Stimulated activated CD8-positive, alpha-beta memory T cell treated with anti-CD3 and anti-CD28 coated beads, Interleukin-15, amount 100 ng/mL, for 24 hours (primary cell): ENCODE measurements around the gene TGM1.

Experiments
- DNase-seq: peaks from one replicate; pipeline ENCODE4 v3.0.0-alpha.2; 2020; ENCODE audit warnings: low read depth

Gene TGM1

DNA sequence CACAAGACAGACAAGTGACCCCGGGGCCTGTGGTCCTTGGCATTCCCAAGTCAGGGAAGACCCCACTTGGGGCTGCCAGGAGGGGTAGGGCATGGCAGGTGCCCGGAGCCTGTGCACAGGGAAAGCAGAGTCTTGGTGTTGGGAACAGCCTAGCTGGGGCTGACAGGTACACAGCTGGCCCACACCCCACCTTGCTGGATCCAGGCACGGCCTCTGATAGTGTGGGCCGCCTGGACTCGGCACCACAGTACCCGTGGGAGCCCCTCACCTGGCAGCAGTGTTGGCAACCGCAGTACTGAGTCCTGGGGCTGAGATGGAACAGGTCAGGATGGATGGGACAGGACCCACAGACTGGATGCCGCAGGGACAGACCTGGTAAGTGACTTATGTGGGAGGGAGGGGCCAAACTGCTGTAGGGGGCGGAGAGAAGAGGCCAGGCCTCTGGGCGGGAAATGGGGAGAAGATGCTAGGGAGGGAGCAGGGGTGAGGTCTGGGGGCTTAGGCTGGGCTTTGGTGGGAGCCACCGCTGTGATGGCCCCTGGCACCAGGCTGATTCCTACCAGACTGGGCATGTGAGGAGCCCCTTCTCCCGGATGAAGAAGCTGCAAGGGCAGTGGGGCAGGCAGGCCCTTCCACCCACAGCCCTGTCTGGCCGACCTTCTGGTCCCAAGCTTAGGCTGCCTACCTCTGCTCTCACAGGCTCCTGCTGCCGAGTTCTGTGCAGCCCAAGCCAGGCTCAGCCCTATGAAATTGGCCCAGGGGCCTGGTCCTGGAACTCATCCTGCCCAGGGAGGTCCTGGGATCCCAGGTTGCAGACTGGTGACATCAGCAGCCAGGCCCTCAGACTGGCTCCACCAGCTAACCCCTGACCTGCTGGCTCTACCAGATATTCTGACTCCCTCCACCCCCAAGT, at the start of gene TGM1:
Gene TGM1, minus strand, starts transcription at position 357 of the 913 bp plus-strand sequence. CDS start 825 bp downstream, outside the sequence.
- no peak for DNase-seq

DNA sequence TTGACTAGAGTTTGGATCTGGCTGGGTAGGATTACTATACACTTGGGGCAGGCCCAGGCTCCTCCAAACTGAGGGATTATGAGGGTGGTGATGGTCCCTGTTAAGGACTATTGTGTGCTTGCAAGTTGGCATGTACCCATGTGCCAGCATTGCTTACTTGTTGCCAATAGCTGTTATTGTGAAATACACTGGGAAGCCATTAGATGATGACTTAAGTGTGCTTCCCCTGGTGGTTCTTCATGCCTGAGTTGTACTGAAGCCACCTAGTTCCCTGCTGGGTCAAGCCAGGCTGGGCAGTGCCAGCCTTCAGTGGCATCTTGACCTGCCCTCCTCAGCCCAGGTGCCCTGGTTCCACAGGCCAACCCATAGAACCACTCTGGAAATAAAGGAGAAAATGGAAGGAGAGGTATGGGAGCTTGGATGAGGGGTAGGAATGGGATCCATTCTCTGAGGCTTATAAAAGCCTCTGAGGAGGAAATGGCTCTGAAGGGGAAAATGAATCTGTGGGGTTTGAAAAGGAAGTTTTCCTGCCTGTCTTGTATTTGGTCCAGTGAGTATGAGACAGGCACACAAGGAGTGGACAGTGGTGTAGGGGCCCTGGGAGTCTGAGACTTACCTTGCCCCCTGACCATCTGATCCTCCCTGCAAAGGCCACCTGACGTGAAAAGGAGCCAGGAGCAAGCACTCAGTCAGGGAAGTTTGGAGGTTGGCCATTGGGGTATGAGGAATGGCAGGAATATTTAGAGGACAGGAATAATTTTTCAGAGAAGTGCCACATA, 49.0 kb upstream of the TGM1 start:
- DNase-seq, result no peak

DNA sequence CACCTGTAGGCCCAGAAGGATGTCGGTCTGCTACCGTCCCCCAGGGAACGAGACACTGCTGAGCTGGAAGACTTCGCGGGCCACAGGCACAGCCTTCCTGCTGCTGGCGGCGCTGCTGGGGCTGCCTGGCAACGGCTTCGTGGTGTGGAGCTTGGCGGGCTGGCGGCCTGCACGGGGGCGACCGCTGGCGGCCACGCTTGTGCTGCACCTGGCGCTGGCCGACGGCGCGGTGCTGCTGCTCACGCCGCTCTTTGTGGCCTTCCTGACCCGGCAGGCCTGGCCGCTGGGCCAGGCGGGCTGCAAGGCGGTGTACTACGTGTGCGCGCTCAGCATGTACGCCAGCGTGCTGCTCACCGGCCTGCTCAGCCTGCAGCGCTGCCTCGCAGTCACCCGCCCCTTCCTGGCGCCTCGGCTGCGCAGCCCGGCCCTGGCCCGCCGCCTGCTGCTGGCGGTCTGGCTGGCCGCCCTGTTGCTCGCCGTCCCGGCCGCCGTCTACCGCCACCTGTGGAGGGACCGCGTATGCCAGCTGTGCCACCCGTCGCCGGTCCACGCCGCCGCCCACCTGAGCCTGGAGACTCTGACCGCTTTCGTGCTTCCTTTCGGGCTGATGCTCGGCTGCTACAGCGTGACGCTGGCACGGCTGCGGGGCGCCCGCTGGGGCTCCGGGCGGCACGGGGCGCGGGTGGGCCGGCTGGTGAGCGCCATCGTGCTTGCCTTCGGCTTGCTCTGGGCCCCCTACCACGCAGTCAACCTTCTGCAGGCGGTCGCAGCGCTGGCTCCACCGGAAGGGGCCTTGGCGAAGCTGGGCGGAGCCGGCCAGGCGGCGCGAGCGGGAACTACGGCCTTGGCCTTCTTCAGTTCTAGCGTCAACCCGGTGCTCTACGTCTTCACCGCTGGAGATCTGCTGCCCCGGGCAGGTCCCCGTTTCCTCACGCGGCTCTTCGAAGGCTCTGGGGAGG, 47.9 kb upstream of the TGM1 start, which contains the start of gene LTB4R:
Gene LTB4R, plus strand, starts transcription at position 857 of the 959 bp plus-strand sequence. CDS start 4,150 bp downstream, outside the sequence.
- DNase-seq, result no peak

DNA sequence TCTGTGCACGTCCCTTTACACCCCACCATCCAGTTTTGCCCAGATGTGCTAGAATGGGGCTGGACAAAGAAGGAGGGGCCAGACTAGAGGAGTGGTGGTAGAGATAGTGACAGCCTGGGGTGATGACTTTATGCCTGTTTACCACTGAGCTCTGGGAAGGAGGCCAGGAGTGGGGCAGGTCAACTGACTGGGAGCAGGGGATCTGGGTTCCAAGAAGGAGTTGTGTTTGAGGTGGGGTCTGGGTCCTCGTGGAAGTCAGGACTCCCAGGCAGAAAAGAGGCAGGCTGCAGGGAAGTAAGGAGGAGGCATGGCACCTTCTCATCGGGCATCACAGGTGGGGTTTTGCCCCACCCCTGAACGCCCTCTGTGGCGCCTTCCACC, 47.3 kb upstream of the TGM1 start:
- no peak for DNase-seq

DNA sequence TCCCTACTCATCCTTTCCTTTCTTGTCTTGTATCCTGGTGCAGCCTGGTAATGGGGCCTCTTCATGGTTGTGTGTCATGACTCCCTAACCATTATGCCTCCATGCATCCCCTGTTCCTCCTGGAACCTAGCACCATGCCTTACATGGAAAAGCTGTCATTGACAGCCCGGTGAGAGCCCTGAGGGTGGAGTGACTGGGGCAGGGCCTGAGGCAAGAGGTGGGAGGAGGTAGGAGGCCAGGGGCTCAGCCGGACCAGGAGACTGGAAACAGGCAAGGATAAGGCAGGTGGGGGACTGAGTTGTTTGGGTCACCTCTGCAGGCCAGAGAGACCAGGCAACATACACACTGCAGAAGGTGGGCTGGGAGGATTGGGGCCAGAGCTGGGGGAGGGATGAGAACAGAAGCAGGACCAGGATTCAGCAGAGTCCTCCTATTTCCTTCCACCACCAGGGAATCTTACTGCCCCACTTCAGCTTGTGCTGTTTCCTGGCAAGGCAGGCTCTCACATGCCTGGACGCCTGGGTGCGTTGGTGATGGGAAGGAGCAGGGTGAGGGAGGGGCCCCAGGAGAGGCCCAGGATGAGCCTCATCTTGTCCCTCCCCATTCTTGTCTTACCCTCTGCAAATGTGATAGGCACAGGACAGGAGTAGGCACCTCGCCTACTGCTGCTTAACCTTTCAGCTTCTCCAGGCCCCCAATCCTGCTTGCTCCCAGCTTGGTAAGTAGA, 46.7 kb upstream of the TGM1 start, which contains the start of gene LTB4R2:
Gene LTB4R2, plus strand, starts transcription at position 603 of the 727 bp plus-strand sequence. CDS start 525 bp downstream, outside the sequence.
- no peak for DNase-seq

DNA sequence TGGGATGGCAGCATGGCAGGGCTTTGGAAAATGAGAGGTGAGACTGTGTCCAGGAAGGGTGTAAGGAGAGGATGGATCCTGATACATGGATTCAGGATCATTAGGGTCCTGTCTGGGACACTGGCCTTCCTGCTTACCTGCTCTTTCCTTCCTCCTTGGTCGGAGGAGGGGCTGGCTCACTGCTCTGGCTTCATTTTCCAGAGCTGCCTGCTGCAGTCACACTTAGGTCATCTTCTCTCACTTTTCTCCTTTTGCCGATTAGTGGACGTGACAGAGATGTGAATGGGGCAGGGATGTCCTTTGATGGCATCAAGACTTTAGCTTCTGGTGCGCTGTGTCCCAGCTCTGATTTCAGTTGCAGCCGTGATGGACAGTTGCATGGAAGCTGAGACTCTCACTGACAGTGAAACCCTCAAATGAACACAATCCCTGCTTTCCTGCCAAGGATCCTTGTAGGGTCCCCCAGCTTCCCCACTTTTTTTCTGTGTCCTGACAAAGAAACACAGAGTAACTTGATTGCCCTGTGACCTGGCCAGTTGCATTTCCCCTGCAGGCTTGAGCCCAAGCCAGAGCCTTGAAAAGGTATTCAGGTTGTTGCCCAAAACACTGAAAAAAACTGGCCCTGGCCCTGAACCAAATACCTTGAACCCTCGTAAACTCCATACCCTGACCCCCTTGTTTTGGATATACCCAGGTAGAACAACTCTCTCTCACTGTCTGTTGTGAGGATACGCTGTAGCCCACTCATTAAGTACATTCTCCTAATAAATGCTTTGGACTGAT, 45.6 kb upstream of the TGM1 start:
- DNase-seq, result no peak

DNA sequence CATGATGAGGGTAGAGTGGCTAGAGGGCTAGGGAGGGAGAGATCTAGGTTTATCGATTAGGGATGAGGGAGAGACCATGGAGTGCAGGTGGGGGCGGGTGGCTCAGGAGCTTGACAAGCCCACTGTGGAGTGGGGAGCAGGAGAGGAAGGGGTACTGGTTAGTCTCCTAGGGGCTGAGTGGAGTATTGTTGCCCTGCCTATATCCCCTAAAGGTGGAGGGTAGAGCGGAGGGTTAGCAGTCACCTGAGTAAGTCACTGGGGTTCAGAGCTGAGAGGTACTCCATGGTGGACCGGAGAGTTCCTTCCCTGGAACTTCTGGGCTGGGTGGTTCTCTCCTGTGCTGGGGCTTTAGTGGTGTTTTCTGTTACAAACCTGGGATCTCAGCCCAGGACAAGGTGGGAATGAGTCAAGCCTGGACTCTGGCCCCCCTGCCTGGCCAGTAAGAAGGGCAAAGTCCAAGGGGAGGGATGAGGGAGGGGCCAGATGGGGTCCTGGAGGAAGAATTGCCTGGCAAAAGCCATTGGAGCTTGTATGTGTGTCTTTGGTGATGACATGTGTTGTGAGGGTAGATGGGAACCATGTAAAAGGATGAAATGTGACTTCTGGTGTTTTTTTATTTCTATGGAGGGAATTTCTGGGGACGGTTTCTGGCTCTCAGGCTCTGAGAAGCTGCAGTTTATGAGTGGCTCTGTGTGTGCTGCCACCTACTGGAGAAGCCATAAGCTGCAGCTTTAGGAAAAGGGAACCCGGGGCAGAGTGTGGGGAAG, 44.8 kb upstream of the TGM1 start, which contains the start of gene CIDEB:
Gene CIDEB, minus strand, starts transcription at position 403 of the 767 bp plus-strand sequence. Its CDS starts 119 bp downstream, at position 284.
- no peak for DNase-seq

DNA sequence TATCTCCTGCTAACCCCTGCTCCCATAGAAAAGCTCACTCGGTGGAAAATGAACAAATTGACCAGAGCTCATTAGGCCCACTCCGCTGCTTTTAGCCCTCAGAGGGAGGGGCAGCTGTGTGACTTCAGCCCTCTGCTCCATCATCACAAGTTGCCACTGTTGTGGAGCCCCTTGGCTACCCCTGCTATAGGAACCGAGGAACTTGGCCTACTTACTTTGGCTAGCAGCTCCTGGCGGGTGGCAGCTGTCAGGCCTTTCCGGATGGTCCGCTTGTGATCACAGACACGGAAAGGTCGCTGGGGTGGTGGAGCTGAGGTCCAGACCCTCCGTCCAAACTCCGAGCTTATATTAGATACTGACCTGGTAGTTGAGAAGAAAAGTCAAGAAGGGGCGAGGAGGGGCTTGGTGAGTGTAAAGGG, 44.2 kb upstream of the TGM1 start:
- no peak for DNase-seq

DNA sequence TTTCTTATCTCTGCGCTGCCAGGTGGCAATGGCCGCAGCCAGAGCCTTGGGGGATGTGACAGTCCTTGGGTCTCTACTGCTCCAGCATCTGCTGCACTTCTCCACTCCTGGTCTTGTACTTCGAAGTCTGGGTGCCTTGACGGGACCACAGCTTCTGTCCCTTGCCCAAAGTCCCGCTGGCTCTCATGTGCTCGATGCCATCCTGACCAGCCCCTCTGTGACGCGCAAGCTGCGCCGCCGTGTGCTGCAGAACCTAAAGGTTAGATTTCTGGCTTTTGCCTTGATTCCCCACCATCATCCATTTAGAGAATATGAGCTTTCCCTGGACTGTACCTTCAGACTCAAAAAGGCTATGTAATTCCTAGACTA, 41.0 kb upstream of the TGM1 start:
- DNase-seq, result no peak

DNA sequence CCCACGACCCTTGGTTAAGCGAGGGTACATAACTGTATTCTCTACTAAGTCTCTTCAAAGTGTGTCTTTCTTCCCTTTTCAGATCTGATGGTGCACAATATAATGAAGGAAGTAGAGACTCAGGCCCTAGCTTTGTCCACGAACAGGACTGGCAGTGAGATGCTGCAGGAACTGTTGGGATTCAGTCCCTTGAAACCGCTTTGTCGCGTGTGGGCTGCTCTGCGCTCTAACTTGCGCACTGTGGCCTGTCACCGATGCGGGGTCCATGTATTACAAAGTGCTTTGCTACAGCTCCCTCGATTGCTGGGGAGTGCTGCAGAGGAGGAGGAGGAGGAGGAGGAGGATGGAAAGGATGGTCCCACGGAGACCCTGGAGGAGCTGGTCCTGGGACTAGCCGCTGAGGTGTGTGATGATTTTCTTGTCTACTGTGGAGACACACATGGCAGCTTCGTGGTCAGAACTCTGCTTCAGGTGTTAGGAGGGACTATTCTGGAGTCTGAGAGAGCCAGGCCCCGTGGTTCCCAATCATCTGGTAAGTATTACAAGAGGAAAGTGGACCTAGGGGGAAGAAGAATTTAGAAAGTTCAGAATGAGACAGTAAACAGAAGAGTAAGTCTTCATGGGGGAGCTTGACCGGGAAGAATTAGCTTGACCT, 37.5 kb upstream of the TGM1 start:
- no peak for DNase-seq

DNA sequence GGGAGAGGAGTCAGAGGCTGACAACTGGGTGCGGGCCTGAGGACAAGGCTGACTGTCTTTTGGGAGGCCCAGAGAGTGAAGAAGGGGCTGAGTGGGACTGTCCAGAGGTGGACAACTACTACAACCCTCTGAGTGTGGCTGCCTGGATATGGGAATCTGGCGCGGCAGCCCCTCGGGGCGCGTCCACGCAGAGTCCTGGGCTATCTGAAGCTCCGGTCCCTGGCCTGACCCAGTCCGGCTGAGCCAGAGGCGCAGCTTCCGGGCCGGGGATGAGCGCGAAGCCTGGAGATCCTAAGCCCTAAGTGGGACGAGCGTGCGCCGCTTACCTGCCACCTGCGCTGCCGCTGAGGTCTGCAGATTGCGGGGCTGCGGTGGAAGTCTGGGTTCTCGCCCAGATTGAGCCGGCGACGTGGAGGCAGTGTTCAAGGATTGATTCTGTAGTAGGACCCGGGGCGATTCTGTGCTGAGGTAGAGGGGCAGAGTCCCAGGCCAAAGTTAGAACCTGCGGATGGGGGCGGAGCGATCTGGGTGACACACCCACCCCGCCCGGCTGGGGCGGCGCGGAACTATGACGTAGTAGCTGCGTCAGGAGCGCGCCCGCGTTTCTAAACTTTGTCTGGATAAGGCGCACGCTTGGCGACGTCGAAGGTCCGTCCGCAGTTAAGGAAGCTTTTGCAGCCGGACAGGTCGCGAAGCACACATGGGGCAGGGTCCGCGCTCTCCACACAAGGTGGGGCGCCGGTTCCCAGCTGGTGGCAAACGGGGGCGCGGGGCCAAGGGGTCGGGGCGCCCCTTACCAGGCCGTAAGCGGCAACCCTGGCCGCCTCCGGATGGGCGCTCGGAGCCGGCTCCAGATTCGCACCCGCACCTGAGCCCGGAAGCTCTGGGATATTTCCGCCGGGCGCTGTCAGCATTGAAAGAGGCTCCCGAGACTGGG, 36.5 kb upstream of the TGM1 start, which contains the start of the genes DHRS1 and NOP9:
Gene DHRS1, minus strand, starts transcription at position 526 of the 937 bp plus-strand sequence. CDS start 674 bp downstream, outside the sequence.
Gene NOP9, plus strand, starts transcription at position 596 of the 937 bp plus-strand sequence. Its CDS starts 105 bp downstream, at position 701.
- DNase-seq, result peak; percentile 97

DNA sequence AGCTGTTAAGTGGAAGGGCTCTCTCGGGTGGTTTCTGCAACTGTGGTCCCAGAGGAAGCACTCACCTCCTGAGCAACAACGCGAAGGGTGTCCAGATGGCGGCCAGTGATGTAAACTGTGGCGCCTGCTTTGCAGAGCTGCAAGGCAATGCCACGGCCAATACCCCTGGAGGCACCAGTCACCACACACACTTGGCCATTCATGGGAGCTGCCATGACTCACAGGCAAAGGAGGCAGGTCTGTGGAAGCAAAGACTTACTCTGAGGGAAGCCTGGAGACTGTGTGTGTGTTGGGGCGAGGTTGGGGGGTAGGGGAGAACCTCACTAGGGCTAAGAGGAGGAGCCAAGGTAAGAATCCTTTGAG, 35.9 kb upstream of the TGM1 start:
- no peak for DNase-seq

DNA sequence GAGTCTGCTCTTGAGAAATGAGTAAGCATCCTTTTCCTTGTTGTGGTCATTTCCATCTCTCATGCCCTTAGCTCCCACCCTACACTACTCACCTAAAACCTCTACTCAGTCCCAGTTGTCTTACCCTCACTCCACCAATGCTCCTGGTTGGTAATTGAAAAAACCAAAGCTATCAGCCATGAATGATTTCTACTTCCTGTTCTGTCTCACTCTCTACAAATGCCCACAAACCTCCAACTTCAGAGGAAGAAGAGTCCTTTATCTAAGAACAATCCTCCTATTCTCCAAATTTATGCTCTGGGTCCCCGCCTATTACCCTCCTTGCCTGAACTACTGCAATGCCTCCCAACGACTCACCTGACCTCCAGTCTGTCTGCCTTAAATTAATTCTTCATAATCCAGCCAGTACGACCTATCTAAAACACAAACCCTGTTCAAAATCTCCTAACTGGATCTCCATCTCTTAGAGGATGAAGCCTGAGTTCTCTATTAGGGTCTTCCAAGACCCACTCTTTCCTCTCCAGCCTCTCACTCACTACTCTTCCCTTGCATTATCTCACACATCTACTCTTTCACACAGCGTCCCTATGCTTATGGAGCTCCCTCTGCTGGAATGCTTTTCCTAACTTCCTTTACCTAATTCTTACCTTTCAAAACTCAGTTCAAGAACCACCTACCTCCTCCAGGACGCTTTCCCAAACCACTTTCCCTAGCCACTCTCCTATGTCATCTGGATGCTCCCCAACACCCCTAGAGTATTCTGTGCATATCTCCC, 34.4 kb upstream of the TGM1 start:
- DNase-seq, result no peak

DNA sequence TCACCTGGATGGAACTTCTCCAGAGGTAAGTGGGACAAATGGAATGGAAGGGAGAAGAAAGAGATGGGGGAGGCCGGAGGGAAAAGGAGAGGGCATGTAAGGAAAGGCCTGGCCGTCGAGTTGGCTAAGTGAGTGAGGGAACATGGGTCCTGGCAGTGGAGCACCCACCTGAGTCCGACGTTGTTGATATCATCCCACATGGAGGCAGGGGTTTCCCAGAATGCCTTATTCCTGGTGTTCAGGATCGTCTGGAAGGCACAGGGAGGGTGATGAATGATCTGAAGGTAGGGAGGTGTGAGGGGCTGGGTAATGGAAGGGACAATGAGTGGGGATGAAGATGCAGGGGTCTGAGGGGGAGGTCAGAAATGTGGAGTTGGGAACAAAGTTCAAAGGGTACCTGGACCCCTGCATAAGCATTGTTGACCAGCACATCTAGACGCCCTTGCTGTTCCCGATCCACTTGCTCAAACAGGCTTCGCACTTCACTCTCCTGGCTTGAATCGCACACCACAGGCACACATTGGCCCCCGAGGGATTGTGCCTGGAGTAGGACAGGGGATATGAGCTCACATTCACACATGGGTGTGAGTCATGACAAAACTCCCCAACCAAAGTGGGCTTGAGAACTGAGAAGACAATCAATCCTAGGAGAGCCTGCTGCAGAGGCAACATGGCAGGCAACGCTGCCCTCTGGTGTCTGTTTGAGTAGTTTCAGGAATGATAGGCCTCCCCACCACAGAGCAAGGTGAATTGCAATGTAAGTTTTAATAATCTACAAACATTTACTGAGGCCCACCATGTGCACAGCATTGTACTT, 33.6 kb upstream of the TGM1 start:
- no peak for DNase-seq

DNA sequence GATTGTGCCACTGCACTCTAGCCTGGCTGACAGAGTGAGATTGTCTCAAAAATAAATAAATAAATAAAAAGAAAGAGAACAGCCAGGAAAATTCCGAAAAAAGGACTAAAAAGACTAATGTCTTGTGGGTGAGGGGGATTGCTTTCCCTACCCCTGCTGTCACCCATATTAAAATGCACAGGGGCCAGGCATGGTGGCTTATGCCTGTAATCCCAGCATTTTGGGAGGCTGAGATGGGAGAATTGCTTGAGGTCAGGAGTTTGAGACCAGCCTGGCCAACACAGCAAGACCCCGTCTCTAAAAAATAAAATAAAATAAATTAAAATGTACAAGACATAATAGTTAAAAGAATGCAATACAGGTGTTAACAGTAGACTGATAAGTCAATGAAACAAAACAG, 30.5 kb upstream of the TGM1 start:
- DNase-seq, result no peak
